Effector memory CD4-positive, alpha-beta T cell (primary cell): ENCODE results near the gene GRAMD1B.

ENCODE experiments used
- DNase-seq, 3 donors: peaks; one replicate each; pipeline ENCODE4 v3.0.0-alpha.2; 2020
- H3K27ac ChIP-seq: 2 replicates; pipeline ENCODE4 v1.7.0; 2013; ENCODE audit warnings: mild to moderate bottlenecking, low read length, moderate library complexity; ENCODE audit not compliant: insufficient read depth, poor library complexity, severe bottlenecking
- H3K27me3 ChIP-seq: replicated peaks from 2 replicates; pipeline ENCODE4 v1.7.0; 2013; ENCODE audit warnings: mild to moderate bottlenecking, low read length; ENCODE audit not compliant: insufficient read depth, control insufficient read depth, poor library complexity, severe bottlenecking
- H3K36me3 ChIP-seq: 2 replicates; pipeline ENCODE4 v1.7.0; 2013; ENCODE audit warnings: mild to moderate bottlenecking, low read length, moderate library complexity; ENCODE audit not compliant: control insufficient read depth, insufficient read depth
- H3K4me1 ChIP-seq: 2 replicates; pipeline ENCODE4 v1.7.0; 2013; ENCODE audit warnings: low read length, mild to moderate bottlenecking; ENCODE audit not compliant: control insufficient read depth, insufficient read depth, poor library complexity, severe bottlenecking
- H3K4me3 ChIP-seq: 2 replicates; pipeline ENCODE4 v1.7.0; 2013; ENCODE audit warnings: low read length, low read depth, mild to moderate bottlenecking; ENCODE audit not compliant: insufficient read depth, poor library complexity, severe bottlenecking
- H3K9me3 ChIP-seq: 2 replicates; pipeline ENCODE4 v1.7.0; 2013; ENCODE audit warnings: mild to moderate bottlenecking, low read length, moderate library complexity; ENCODE audit not compliant: control insufficient read depth

Gene GRAMD1B

DNA sequence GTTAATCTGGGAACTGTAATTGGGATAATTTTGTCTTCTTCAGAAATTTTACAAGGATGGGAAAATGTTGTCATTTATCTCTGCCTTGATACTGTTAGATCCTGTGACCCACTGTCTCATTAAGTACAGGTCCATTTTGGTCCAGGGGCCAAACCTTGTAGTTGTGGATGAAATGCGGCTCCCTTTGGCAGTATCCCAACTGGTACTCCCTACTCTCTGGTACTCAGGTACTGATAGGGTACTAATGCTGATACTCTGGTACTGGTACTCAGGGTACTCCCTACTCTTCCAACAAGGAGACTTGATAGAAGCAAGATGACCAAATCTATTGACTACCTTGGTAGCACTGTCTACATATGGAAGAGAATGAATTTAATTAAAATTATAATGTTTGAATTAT is 97.9 kb downstream of the GRAMD1B start:
- Histone ChIP-seq H3K36me3 (no peaks in the 10 kb centered on the region), H3K27ac (no peak overlapping the region), H3K9me3 (no peaks in the 10 kb centered on the region), H3K4me3 (no peak overlapping the region), H3K27me3 (no peaks in the 10 kb centered on the region), H3K4me1 (no peaks in the 10 kb centered on the region)
- DNase-seq: no peak

DNA sequence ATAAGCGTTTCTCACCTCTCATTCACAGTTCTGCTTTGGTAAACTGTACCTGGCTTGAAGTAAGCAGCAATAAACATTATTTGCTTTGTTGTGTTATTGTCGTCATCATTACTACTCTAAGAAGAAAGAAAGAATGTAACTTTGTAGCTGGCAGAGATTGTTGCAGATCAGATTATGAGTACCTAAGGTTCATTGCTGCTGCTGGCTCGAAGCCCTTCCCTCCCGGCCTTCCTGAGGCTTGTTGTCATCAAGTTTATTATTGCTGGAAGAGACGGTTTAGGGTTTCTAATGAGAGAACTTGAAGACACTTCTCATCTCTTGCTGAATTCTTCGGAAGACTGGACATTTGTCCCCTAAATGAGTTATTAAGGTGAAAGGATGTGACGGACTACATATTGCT is 101.3 kb downstream of the GRAMD1B start:
- no peak for DNase-seq
- Histone ChIP-seq H3K4me3 (no peak overlapping the region), H3K36me3 (no peaks in the 10 kb centered on the region), H3K4me1 (no peaks in the 10 kb centered on the region), H3K27me3 (no peaks in the 10 kb centered on the region), H3K27ac (no peak overlapping the region), H3K9me3 (no peaks in the 10 kb centered on the region)

DNA sequence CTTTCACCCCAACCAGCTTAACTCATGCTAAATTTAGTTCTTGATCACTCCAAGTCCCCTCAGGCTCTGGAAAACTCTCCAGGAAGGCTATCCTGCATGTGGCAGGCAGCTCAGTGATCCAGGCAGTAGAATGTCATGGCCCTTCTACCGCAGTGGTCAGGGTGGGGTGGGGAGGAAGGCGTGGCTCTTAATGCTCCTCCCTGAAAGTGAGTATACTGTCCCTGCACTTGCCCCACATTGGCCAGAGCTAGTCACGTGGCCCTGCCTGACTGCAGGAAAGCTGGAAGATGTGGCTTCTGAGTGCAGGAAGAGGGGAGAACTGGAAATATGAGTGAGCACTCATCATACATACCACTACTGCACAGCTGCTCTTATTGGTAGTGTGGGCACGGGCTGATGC is 102.1 kb downstream of the GRAMD1B start:
- no peak for DNase-seq
- Histone ChIP-seq H3K4me3 (no peak overlapping the region), H3K27ac (no peak overlapping the region), H3K36me3 (no peaks in the 10 kb centered on the region), H3K27me3 (no peaks in the 10 kb centered on the region), H3K9me3 (no peaks in the 10 kb centered on the region), H3K4me1 (no peaks in the 10 kb centered on the region)

GRCh38 chr11:123535401-123535800 is 105.3 kb downstream of the GRAMD1B start:
- no peaks in the 10 kb centered on the region for H3K4me1 ChIP-seq
- no peaks in the 10 kb centered on the region for H3K27me3 ChIP-seq
- no peak for DNase-seq
- H3K4me3 ChIP-seq: no peak overlapping the region
- H3K36me3 ChIP-seq: no peaks in the 10 kb centered on the region
- no peaks in the 10 kb centered on the region for H3K9me3 ChIP-seq
- H3K27ac ChIP-seq: no peak overlapping the region

DNA sequence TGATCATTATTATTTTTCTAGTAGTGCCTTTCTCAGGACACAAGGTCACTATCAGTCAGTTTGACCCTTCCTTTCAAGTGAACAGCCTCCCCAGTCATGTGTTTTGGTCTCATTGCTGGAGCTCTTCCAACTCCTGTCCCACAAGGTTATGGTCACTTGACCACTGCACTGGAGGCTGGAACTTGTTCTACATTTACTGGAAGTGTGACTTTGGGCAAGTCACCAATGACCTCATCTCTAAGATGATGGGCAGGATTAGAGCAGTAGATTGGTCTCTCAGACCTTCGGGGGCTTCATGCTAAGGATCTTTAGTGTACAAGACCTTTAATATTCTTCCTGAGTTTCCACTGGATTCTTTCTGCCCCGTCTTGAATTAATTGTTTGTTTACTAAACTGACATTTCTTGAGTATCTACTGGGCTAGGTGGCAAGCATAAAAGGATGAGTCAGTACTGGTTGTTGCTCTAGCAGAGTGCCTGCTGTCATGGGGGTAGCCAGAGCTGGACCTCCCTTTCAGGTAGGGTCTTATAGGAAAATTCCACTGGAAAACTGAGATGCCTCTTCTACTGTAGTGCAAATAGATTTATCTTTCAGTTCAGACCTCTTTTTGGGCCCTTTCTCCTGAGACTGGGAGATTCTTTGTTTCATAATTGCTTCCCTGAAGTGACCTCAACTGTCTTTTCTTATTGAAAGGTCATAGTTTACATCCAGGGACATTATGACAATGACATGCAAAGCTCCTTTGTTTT is 106.8 kb downstream of the GRAMD1B start:
- no peaks in the 10 kb centered on the region for H3K9me3 ChIP-seq
- no peak for DNase-seq
- H3K4me1 ChIP-seq: no peaks in the 10 kb centered on the region
- no peak overlapping the region for H3K27ac ChIP-seq
- no peaks in the 10 kb centered on the region for H3K27me3 ChIP-seq
- no peaks in the 10 kb centered on the region for H3K36me3 ChIP-seq
- no peak overlapping the region for H3K4me3 ChIP-seq

DNA sequence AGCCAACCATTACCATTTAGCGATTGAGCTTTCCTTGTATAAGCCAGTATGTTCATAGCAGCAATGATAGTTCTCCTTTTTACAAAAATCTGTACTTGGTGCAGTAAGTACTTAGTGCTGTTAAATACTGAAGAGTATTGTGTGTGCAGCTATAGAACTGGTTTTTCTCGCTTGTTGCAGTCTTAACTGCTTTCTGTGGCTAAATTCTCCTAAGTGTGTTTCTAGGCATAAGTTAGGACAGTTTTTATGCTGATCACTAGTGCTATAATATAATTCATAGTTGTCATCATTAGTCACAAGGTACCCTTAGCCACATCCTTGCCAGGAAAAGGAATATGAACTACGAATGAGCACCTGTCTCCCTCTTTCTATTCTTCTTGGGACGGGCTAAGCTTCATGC is 107.7 kb downstream of the GRAMD1B start:
- H3K9me3 ChIP-seq: no peaks in the 10 kb centered on the region
- H3K36me3 ChIP-seq: no peaks in the 10 kb centered on the region
- no peaks in the 10 kb centered on the region for H3K27me3 ChIP-seq
- no peak overlapping the region for H3K4me3 ChIP-seq
- no peak for DNase-seq
- H3K27ac ChIP-seq: no peak overlapping the region
- no peaks in the 10 kb centered on the region for H3K4me1 ChIP-seq

DNA sequence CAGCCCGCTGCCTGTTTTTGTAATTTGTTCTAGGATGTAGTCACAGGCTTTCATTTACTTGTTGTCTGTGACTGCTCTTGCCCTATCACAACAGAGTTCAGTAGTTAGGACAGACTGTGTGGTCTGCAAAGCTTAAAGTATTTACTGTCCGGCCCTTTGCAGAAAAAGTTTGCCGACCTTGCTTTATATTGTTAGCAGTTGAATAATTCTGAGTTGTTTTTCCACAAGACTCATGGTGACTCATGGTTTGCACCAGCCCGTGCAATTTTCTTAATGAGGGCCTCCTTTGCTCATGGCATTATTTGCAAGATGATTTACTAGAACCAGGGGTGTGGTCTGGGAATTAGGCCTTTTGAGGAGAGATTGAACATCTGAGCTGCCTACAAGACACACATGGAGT is 113.7 kb downstream of the GRAMD1B start:
- no peak for DNase-seq

GRCh38 chr11:123544631-123545375 is 114.7 kb downstream of the GRAMD1B start:
- H3K27me3 ChIP-seq: no peaks in the 10 kb centered on the region
- H3K9me3 ChIP-seq: no peaks in the 10 kb centered on the region
- H3K27ac ChIP-seq: no peak overlapping the region
- no peak overlapping the region for H3K4me3 ChIP-seq
- no peaks in the 10 kb centered on the region for H3K4me1 ChIP-seq
- no peaks in the 10 kb centered on the region for H3K36me3 ChIP-seq
- DNase-seq: no peak

More for the DNA sequence above, 113.7 kb downstream of the GRAMD1B start:
- no peaks in the 10 kb centered on the region for H3K36me3 ChIP-seq
- no peaks in the 10 kb centered on the region for H3K4me1 ChIP-seq
- H3K27ac ChIP-seq: no peak overlapping the region
- no peaks in the 10 kb centered on the region for H3K27me3 ChIP-seq
- H3K9me3 ChIP-seq: no peaks in the 10 kb centered on the region
- H3K4me3 ChIP-seq: no peak overlapping the region

- no peaks in the 10 kb centered on the region for H3K36me3 ChIP-seq
- no peak overlapping the region for H3K4me3 ChIP-seq
- no peaks in the 10 kb centered on the region for H3K4me1 ChIP-seq
- H3K27ac ChIP-seq: no peak overlapping the region
- no peak for DNase-seq
- H3K9me3 ChIP-seq: no peaks in the 10 kb centered on the region
- H3K27me3 ChIP-seq: no peaks in the 10 kb centered on the region
Measured at GRCh38 chr11:123545726-123546270, 115.7 kb downstream of the GRAMD1B start.

- Histone ChIP-seq H3K4me3 (no peak overlapping the region), H3K4me1 (no peaks in the 10 kb centered on the region), H3K36me3 (no peaks in the 10 kb centered on the region), H3K27ac (no peak overlapping the region), H3K9me3 (no peaks in the 10 kb centered on the region), H3K27me3 (no peaks in the 10 kb centered on the region)
- no peak for DNase-seq
Measured at GRCh38 chr11:123546515-123546914, 116.4 kb downstream of the GRAMD1B start.
